GM21367 (cell line): Measurements from ENCODE around the gene AMPH.

Experiments used
- ATAC-seq: cut with Tn5 transposase; IDR thresholded peaks from one replicate; pipeline ENCODE4 v1.9.1; 2021; ENCODE audit not compliant: unreplicated experiment

AMPH gene

GRCh38 chr7:38630720-38631673 is at the start of gene AMPH:
TSS of gene AMPH (minus strand) at chr7:38631373. CDS start at chr7:38631351, 22 bp downstream.
- ATAC-seq = no peak

- ATAC-seq = no peak
These were observed 48.2 kb upstream of the AMPH start for GRCh38 chr7:38679419-38679818.

GRCh38 chr7:38678698-38679054 is 47.5 kb upstream of the AMPH start:
- ATAC-seq = no peak

GRCh38 chr7:38677981-38678697 is 47.0 kb upstream of the AMPH start:
- ATAC-seq = no peak

GRCh38 chr7:38675494-38676106 is 44.4 kb upstream of the AMPH start:
- ATAC-seq = no peak

- no peak for ATAC-seq
These were observed 43.3 kb upstream of the AMPH start for GRCh38 chr7:38674513-38674912.

GRCh38 chr7:38673795-38674194 is 42.6 kb upstream of the AMPH start:
- ATAC-seq = no peak

- no peak for ATAC-seq
These were observed 41.0 kb upstream of the AMPH start for GRCh38 chr7:38671911-38672905.

GRCh38 chr7:38669965-38670520 is 38.9 kb upstream of the AMPH start:
- ATAC-seq = no peak

GRCh38 chr7:38664972-38665371 is 33.8 kb upstream of the AMPH start:
- ATAC-seq = no peak

GRCh38 chr7:38660427-38661099 is 29.4 kb upstream of the AMPH start:
- peak; percentile 93 for ATAC-seq

- no peak for ATAC-seq
These were observed 28.8 kb upstream of the AMPH start for GRCh38 chr7:38659931-38660330.

GRCh38 chr7:38658921-38659320 is 27.7 kb upstream of the AMPH start:
- no peak for ATAC-seq

GRCh38 chr7:38656968-38657367 is 25.8 kb upstream of the AMPH start:
- no peak for ATAC-seq

- ATAC-seq = no peak
These were observed 24.9 kb upstream of the AMPH start for GRCh38 chr7:38655833-38656774.

- no peak for ATAC-seq
These were observed 6.8 kb upstream of the AMPH start for GRCh38 chr7:38637957-38638356.

GRCh38 chr7:38632411-38632810 is 1.2 kb upstream of the AMPH start:
- ATAC-seq = no peak

- no peak for ATAC-seq
These were observed 1.3 kb downstream of the AMPH start for GRCh38 chr7:38629651-38630510.
